C4-2B (cell line): ENCODE measurements around the gene OR2M5.

Experiments used
- CTCF ChIP-seq: fragments of 450-650 bp; conservative IDR thresholded peaks from 2 replicates; pipeline ENCODE4 v1.5.1; 2017; ENCODE audit warnings: mild to moderate bottlenecking
- ZFX ChIP-seq: fragments of 450-650 bp; IDR thresholded peaks from 2 replicates; pipeline ENCODE4 v1.6.1; 2017

GRCh38 chr1:248114890-248115289, 30.1 kb upstream of the OR2M5 start:
- TF ChIP-seq CTCF: no peak
- no peak for TF ChIP-seq ZFX
